ENCODE measurements around the gene KLK11.

Gene KLK11

DNA sequence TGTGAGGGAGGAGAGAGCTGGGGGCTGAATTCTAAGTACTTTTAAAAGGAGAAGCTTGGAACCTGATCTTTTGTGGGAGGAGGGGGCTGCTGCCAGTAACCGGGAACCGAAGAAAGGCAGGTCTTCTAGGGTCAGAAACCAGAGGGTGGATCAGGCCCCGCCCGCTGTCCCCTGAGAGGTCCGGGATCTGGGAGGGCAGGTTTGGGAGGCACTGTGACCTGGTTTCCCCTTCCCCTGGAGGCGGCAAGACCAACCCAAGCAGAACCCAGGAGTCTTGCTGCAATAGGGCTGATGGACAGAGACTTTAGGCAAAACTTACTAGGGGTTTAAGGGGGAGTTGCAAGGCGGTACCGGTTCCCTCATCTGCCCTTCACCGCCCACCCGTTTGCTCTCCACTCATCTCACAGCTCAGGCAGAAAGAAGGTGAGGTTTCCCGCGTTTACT is 24.3 kb downstream of the KLK11 start:
- no peak for DNase-seq (ENCODE audit: low spot score)
- in situ Hi-C loops (cut with MboI; ENCODE audit: low pct_unique_long_range_greater_than_20kb, low sequenced_read_pairs, unreplicated experiment), result no loop called here
- TF ChIP-seq, protein P1, sequence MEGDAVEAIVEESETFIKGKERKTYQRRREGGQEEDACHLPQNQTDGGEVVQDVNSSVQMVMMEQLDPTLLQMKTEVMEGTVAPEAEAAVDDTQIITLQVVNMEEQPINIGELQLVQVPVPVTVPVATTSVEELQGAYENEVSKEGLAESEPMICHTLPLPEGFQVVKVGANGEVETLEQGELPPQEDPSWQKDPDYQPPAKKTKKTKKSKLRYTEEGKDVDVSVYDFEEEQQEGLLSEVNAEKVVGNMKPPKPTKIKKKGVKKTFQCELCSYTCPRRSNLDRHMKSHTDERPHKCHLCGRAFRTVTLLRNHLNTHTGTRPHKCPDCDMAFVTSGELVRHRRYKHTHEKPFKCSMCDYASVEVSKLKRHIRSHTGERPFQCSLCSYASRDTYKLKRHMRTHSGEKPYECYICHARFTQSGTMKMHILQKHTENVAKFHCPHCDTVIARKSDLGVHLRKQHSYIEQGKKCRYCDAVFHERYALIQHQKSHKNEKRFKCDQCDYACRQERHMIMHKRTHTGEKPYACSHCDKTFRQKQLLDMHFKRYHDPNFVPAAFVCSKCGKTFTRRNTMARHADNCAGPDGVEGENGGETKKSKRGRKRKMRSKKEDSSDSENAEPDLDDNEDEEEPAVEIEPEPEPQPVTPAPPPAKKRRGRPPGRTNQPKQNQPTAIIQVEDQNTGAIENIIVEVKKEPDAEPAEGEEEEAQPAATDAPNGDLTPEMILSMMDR (IDR thresholded peaks at IDR 0.05; ENCODE audit: extremely low read depth, insufficient read depth, missing control alignments), result no peak

DNA sequence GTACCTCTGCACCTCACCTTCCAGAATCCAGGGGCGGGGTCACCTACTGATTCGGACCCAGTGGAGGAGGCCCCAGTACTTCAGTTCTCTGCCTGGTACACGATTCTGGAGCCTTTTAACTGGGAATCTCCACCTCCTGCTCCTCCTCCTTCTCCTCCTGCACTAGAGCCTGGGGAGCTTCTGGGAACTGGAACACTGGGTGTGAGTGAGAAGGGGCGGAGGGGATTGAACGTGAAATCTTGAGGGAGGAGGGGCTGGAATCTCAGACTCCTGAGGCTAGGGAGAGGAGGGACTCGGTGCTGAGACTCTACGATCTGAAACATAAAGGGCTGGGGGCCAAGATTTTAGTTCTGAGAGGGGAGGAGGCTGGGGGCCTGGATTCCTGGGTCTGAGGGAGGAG is 24.9 kb downstream of the KLK11 start, which contains the start of gene KLK8:
TSS of gene KLK8 (minus strand) at position 90 of the 400 bp plus-strand sequence. CDS start 437 bp downstream, outside the sequence.
- TF ChIP-seq, protein P1 (IDR thresholded peaks at IDR 0.05; ENCODE audit: extremely low read depth, insufficient read depth, missing control alignments), result no peak
- in situ Hi-C loops (cut with MboI; ENCODE audit: low pct_unique_long_range_greater_than_20kb, low sequenced_read_pairs, unreplicated experiment), result no loop called here
- DNase-seq (ENCODE audit: low spot score), result no peak

DNA sequence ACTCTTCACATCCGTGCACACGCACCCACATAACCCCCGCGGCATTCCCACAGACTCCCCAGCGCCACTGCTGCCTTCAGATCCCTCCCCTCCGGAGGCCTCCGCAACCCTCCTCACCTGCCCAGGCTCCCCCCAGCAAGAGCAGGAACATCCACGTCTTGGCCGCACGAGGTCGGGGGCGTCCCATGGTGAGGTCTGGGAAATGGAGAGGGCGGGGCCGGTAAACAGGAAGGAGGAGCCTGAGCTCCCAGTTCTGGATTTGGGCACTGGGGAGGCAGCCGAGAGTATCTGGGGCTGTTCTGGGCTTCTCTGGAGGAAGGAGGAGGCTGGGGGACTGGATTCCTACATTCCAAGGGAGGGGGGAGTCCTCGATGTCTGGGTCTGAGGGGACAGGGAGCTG is 25.4 kb downstream of the KLK11 start:
- DNase-seq (ENCODE audit: low spot score), result no peak
- in situ Hi-C loops (cut with MboI; ENCODE audit: low pct_unique_long_range_greater_than_20kb, low sequenced_read_pairs, unreplicated experiment), result no loop called here
- TF ChIP-seq, protein P1 (IDR thresholded peaks at IDR 0.05; ENCODE audit: extremely low read depth, insufficient read depth, missing control alignments), result no peak

DNA sequence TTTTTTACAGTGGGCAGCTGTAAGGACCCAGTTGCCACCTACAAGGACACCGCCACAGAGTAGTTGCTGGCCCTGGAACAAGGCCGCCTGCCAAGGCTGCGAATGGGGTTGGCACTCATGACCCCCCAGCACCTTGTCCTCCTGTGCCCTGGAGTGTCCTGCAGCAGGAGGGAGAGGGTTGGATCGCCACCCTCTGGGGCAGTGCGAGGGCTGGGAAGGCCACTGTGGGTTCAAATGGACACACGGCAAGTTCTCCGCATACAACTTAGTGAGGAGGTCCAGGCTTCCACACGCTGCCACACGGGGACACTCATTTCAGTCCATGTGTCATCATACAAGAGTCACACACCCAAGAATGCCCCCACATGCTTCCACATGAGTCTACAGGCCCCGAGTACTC is 26.0 kb downstream of the KLK11 start:
- in situ Hi-C loops (cut with MboI; ENCODE audit: low pct_unique_long_range_greater_than_20kb, low sequenced_read_pairs, unreplicated experiment), result no loop called here
- DNase-seq (ENCODE audit: low spot score), result no peak
- TF ChIP-seq, protein P1 (IDR thresholded peaks at IDR 0.05; ENCODE audit: extremely low read depth, insufficient read depth, missing control alignments), result no peak

DNA sequence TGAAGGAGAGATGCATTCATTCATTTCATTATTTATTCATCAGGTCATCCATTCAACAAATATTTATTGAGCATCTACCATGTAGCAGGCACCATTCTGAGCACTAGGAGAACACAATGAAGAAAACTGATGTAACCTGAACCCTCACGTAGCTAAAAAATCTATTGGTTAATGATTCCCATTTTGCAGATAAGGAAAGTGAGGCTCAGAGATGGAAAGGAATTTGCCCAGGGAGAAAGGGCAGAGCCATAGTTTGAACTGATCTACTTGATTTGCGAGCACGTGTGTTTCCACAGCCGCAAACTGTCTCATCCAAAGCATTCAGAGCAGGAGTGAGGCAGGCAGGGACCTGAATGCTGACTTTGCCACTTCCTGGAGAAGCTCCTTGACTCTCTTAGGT is 27.7 kb downstream of the KLK11 start:
- no peak for DNase-seq (ENCODE audit: low spot score)
- TF ChIP-seq, protein P1 (IDR thresholded peaks at IDR 0.05; ENCODE audit: extremely low read depth, insufficient read depth, missing control alignments), result no peak
- in situ Hi-C loops (cut with MboI; ENCODE audit: low pct_unique_long_range_greater_than_20kb, low sequenced_read_pairs, unreplicated experiment), result no loop called here

DNA sequence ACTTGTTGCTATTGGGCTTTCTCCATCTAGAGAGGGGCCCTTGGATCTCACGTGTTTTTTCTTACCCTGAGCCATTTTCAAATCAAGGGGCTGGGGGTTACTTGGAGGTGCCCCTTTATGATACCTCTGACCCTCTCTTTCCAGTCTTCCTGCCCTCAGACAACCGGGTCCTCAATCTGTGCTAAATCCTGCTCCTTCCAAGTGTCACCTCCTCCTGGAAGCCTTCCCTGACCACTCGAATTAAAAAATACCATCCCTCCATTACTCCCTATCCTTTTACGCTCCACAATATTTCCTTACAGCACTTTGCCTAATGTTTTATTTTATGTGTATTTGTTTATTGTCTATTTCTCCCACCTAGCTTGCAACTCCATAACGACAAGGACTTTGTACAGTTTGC is 28.4 kb downstream of the KLK11 start:
- in situ Hi-C loops (cut with MboI; ENCODE audit: low pct_unique_long_range_greater_than_20kb, low sequenced_read_pairs, unreplicated experiment), result no loop called here
- TF ChIP-seq, protein P1 (IDR thresholded peaks at IDR 0.05; ENCODE audit: extremely low read depth, insufficient read depth, missing control alignments), result no peak
- no peak for DNase-seq (ENCODE audit: low spot score)

DNA sequence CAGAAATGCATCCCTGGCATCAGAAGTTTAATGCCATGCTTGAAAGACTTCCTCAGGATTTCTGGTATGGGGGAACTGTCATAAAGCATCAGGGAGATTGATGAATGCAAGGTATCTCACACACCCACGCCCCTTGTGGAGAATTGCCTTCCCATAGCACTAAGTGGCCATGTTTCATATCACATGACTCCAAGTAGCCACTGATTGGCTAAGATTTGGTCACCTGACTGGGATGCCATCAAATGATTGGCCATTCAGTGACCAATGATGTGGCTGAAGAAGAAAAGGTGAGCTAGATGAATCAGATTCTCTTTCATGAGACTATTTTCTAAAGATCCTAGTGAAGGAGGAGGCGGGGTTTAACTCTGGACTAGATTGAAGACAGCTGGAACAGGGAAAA is 32.3 kb downstream of the KLK11 start:
- DNase-seq (ENCODE audit: low spot score), result no peak
- TF ChIP-seq, protein P1 (IDR thresholded peaks at IDR 0.05; ENCODE audit: extremely low read depth, insufficient read depth, missing control alignments), result no peak
- in situ Hi-C loops (cut with MboI; ENCODE audit: low pct_unique_long_range_greater_than_20kb, low sequenced_read_pairs, unreplicated experiment), result no loop called here

Measured in GM13977 (cell line).